HG03108 (cell line): ENCODE data around the gene TMEM175.

Experiments used
- ATAC-seq: cut with Tn5 transposase; IDR thresholded peaks from one replicate; pipeline ENCODE4 v1.9.1; 2021; ENCODE audit warnings: moderate library complexity; ENCODE audit not compliant: unreplicated experiment

Gene TMEM175

GRCh38 chr4:931960-932712, at the start of gene TMEM175, which contains the start of gene GAK:
TMEM175 (plus strand) TSS chr4:932460; CDS start chr4:947740, 15,280 bp downstream.
GAK (minus strand) TSS chr4:932316; CDS start chr4:932187, 129 bp downstream.
- peak; percentile 91 for ATAC-seq

- ATAC-seq: no peak
Measured at GRCh38 chr4:882646-883045, 49.6 kb upstream of the TMEM175 start.

- no peak for ATAC-seq
Measured at GRCh38 chr4:883377-884095, 48.7 kb upstream of the TMEM175 start.

GRCh38 chr4:884259-884658, 48.0 kb upstream of the TMEM175 start:
- no peak for ATAC-seq

- ATAC-seq: no peak
Measured at GRCh38 chr4:884896-885295, 47.4 kb upstream of the TMEM175 start.

- no peak for ATAC-seq
Measured at GRCh38 chr4:885353-885752, 46.9 kb upstream of the TMEM175 start.

GRCh38 chr4:886244-886643, 46.0 kb upstream of the TMEM175 start:
- no peak for ATAC-seq

- no peak for ATAC-seq
Measured at GRCh38 chr4:887034-887763, 45.1 kb upstream of the TMEM175 start.

GRCh38 chr4:888029-888428, 44.2 kb upstream of the TMEM175 start:
- no peak for ATAC-seq

GRCh38 chr4:889516-889915, 42.7 kb upstream of the TMEM175 start:
- ATAC-seq: no peak

GRCh38 chr4:890036-890695, 42.1 kb upstream of the TMEM175 start:
- no peak for ATAC-seq

- no peak for ATAC-seq
Measured at GRCh38 chr4:891747-892146, 40.5 kb upstream of the TMEM175 start.

GRCh38 chr4:892780-893179, 39.5 kb upstream of the TMEM175 start:
- ATAC-seq: no peak

GRCh38 chr4:893276-893994, 38.8 kb upstream of the TMEM175 start:
- ATAC-seq: no peak

- ATAC-seq: no peak
Measured at GRCh38 chr4:893995-894705, 38.1 kb upstream of the TMEM175 start.

- ATAC-seq: no peak
Measured at GRCh38 chr4:895596-895995, 36.7 kb upstream of the TMEM175 start.

GRCh38 chr4:896216-896615, 36.0 kb upstream of the TMEM175 start:
- no peak for ATAC-seq

GRCh38 chr4:896630-897029, 35.6 kb upstream of the TMEM175 start:
- ATAC-seq: no peak

- ATAC-seq: no peak
Measured at GRCh38 chr4:898123-898522, 34.1 kb upstream of the TMEM175 start.
